PC-9 (cell line): Measurements from ENCODE around the gene JSRP1. TPM values are rescaled to one million over a fixed set of nuclear protein-coding genes. Genes with fewer than 3 reads are reported as not detected.

Source experiments
- BruUV-seq: library from RNA; stranded (reverse); fragments of 400-500 nt; replicated peaks from 2 replicates; lab custom pipeline; 2021; lab: Mats Ljungman, UMichigan
- CTCF ChIA-PET: fragments of 300-600 bp; sonication (Branson Sonifier 250); formaldehyde crosslinking; loops from one replicate; lab custom pipeline; 2022; ENCODE audit warnings: antibody characterized with exemption; lab: Charles Lee
- POLR2A ChIA-PET: fragments of 300-600 bp; sonication (Branson Sonifier 250); formaldehyde crosslinking; loops from one replicate; lab custom pipeline; 2022; ENCODE audit warnings: antibody characterized with exemption; ENCODE audit not compliant: unreplicated experiment; lab: Charles Lee
- DNase-seq, 2 experiments: peaks; one replicate each; pipeline versions ENCODE4 v3.0.0 to v3.0.0-alpha.2; 2015 to 2022; ENCODE audit warnings: mixed read lengths in 1 of 2
- H2AFZ ChIP-seq: fragments of 200-600 bp; sonication (generic); 2 replicates; pipeline ENCODE4 v1.8.1; 2017; ENCODE audit warnings: antibody characterized with exemption
- H3F3A ChIP-seq: fragments of 200-600 bp; sonication (generic); 2 replicates; pipeline ENCODE4 v1.8.1; 2017; ENCODE audit warnings: antibody characterized with exemption, mild to moderate bottlenecking, low read depth; ENCODE audit not compliant: insufficient read depth
- H3K27ac ChIP-seq: fragments of 200-600 bp; sonication (generic); 2 replicates; pipeline ENCODE4 v1.6.1; 2016; ENCODE audit warnings: mixed run types
- H3K27me3 ChIP-seq: fragments of 200-600 bp; sonication (generic); 2 replicates; pipeline ENCODE4 v1.6.1; 2016; ENCODE audit warnings: low read depth, mixed run types; ENCODE audit not compliant: insufficient read depth
- H3K36me3 ChIP-seq: fragments of 200-600 bp; sonication (generic); 2 replicates; pipeline ENCODE4 v1.6.1; 2016; ENCODE audit warnings: low read depth, mixed run types
- H3K4me1 ChIP-seq: fragments of 200-600 bp; sonication (generic); replicated peaks from 2 replicates; pipeline ENCODE4 v1.6.1; 2016; ENCODE audit warnings: mixed run types; ENCODE audit not compliant: insufficient read depth
- H3K4me2 ChIP-seq: fragments of 200-600 bp; sonication (generic); 2 replicates; pipeline ENCODE4 v1.6.1; 2017; ENCODE audit warnings: mixed run types
- H3K4me3 ChIP-seq: fragments of 200-600 bp; sonication (generic); 2 replicates; pipeline ENCODE4 v1.6.1; 2016; ENCODE audit warnings: mixed run types
- H3K79me2 ChIP-seq: fragments of 200-600 bp; sonication (generic); 2 replicates; pipeline ENCODE4 v1.6.1; 2017; ENCODE audit warnings: low read depth, mixed run types
- H3K9me2 ChIP-seq: fragments of 200-600 bp; sonication (generic); 2 replicates; pipeline ENCODE4 v1.8.1; 2017; ENCODE audit warnings: mild to moderate bottlenecking; ENCODE audit not compliant: insufficient read depth
- H3K9me3 ChIP-seq: fragments of 200-600 bp; sonication (generic); 2 replicates; pipeline ENCODE4 v1.8.1; 2016; ENCODE audit warnings: low read depth; ENCODE audit not compliant: insufficient read depth
- H4K20me1 ChIP-seq: fragments of 200-600 bp; sonication (generic); 2 replicates; pipeline ENCODE4 v1.8.1; 2017; ENCODE audit not compliant: insufficient read depth
- EZH2 ChIP-seq: fragments of 200-600 bp; sonication (generic); IDR thresholded peaks from 2 replicates; pipeline ENCODE4 v1.8.0; 2017; ENCODE audit warnings: antibody characterized with exemption, low read depth
- intact Hi-C: fragments of 100-400 bp; cut with micrococcal nuclease; formaldehyde crosslinking; loops from one replicate; pipeline ENCODE4 v1.10.0; 2022; ENCODE audit not compliant: unreplicated experiment
- total RNA-seq: library from RNA; stranded (reverse); gene quantifications from 2 replicates; pipeline ENCODE4 v1.2.3, GENCODE V29; 2021
- TF ChIP-seq, protein P1 (sequence below): fragments of 200-600 bp; sonication (generic); conservative IDR thresholded peaks from 2 replicates; pipeline ENCODE4 v1.6.1; 2017; ENCODE audit warnings: mixed run types, antibody characterized with exemption, mild to moderate bottlenecking, moderate library complexity

The JSRP1 gene
- total RNA-seq, 1 experiment from 2014 or later: 1.1 TPM

DNA sequence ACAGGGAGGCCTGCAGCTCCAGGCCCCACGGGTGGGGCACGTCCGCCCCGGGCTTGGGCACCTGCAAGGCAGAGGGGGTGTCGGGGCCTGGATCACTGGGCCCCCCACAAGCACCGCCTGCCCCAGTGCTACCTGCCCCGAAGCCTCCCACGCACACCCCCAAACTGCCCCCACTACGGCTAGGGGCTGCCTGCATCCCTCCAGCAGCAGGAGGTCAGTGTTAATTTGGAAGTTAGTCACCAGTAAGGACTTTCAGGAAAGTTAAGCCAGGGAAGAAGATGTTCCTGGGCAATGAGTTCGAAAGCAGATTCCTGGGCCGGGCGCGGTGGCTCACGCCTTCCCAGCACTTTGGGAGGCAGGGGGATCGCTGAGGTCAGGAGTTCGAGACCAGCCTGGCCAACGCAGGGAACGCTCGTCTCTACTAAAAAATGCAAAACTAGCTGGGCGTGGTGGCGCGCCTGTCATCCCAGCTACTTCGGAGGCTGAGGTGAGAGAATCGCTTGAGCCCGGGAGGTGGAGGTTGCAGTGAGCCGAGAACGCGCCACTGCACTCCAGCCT lies 20.3 kb upstream of the JSRP1 start:
- intact Hi-C loops: no loop called here
- H2AFZ ChIP-seq: no peak overlapping the region

DNA sequence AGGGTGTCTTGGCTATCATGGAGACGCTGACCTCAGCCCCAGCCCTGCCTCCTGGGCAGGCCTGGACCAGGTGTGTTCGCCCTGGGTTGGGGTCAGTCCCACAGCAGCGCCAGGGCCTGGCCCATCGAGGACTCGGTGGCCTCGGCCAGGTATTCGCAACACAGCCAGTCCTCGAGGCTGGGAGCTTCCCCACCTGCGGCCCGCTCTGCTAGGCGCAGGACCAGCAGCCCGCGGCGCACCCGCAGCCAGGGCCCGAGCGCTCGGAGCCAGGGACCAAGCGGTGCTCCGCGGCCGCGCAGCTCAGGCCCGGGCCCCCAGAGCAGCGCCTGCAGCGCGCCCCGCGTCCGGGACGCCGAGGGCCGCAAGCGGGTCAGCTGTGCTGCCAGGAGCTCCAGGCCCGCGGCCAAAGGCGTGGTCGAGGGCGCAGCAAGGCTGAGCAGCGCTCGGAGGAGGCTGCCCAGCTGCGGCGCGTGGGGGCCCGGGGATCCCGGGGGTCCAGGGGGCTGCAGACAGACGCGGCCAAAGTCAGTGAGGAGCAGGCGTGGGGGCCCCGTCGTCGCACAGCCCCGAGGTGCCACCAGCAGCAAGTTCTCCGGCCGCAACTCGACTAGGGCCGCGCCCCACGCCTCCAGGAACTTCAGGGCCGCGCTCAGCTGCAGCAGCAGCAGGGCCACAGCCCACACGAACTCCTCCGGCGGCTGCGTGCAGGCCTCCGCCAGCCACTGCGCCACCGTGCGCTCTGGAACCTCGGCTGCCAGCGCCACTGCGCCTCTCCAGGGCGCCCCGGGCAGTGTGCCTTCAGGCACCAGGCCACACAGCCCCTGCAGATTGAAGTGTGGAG lies 19.6 kb upstream of the JSRP1 start:
- H3F3A ChIP-seq: peaks cover 32% of the 10 kb centered on the region
- H3K9me3 ChIP-seq: no peaks in the 10 kb centered on the region
- H3K27me3 ChIP-seq: no peaks in the 10 kb centered on the region
- no peak overlapping the region for H3K4me2 ChIP-seq
- H3K79me2 ChIP-seq: peaks cover 36% of the 10 kb centered on the region
- H3K4me3 ChIP-seq: no peak overlapping the region
- H2AFZ ChIP-seq: no peak overlapping the region
- no TSS peak for BruUV-seq
- ChIA-PET CTCF (no interaction called here), POLR2A (interaction anchor here (0.7 kb wide), 1 partner anchor 40 kb away, joined by 4 read pairs; no protein-coding TSS in a partner anchor)
- peaks cover 15% of the 10 kb centered on the region; the same call in 1 of the 2 replicates for H3K4me1 ChIP-seq
- intact Hi-C loops: no loop called here
- DNase-seq: no peak
- H4K20me1 ChIP-seq: peaks cover 37% of the 10 kb centered on the region
- TF ChIP-seq EZH2: no peak
- H3K27ac ChIP-seq: no peak overlapping the region
- peaks cover 6% of the 10 kb centered on the region; the same call in 1 of the 2 replicates for H3K36me3 ChIP-seq
- no peaks in the 10 kb centered on the region for H3K9me2 ChIP-seq

More for the DNA sequence above, 20.3 kb upstream of the JSRP1 start:
- H3K4me3 ChIP-seq: no peak overlapping the region
- peaks cover 31% of the 10 kb centered on the region for H4K20me1 ChIP-seq
- H3K9me3 ChIP-seq: no peaks in the 10 kb centered on the region
- no peak overlapping the region for H3K27ac ChIP-seq
- H3K9me2 ChIP-seq: no peaks in the 10 kb centered on the region
- TF ChIP-seq, protein P1, sequence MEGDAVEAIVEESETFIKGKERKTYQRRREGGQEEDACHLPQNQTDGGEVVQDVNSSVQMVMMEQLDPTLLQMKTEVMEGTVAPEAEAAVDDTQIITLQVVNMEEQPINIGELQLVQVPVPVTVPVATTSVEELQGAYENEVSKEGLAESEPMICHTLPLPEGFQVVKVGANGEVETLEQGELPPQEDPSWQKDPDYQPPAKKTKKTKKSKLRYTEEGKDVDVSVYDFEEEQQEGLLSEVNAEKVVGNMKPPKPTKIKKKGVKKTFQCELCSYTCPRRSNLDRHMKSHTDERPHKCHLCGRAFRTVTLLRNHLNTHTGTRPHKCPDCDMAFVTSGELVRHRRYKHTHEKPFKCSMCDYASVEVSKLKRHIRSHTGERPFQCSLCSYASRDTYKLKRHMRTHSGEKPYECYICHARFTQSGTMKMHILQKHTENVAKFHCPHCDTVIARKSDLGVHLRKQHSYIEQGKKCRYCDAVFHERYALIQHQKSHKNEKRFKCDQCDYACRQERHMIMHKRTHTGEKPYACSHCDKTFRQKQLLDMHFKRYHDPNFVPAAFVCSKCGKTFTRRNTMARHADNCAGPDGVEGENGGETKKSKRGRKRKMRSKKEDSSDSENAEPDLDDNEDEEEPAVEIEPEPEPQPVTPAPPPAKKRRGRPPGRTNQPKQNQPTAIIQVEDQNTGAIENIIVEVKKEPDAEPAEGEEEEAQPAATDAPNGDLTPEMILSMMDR: no peak
- no peak for TF ChIP-seq EZH2
- POLR2A ChIA-PET: no interaction called here
- no peaks in the 10 kb centered on the region for H3K27me3 ChIP-seq
- no peak overlapping the region for H3K4me2 ChIP-seq
- H3K79me2 ChIP-seq: peaks cover 29% of the 10 kb centered on the region
- peaks cover 3% of the 10 kb centered on the region; the same call in 1 of the 2 replicates for H3K36me3 ChIP-seq
- CTCF ChIA-PET: interaction anchor here (0.6 kb wide), 1 partner anchor 380 kb away, joined by 8 read pairs; no protein-coding TSS in a partner anchor
- peaks cover 26% of the 10 kb centered on the region for H3F3A ChIP-seq
- H3K4me1 ChIP-seq: peaks cover 15% of the 10 kb centered on the region; the same call in 1 of the 2 replicates
- DNase-seq: no peak
- no TSS peak for BruUV-seq

DNA sequence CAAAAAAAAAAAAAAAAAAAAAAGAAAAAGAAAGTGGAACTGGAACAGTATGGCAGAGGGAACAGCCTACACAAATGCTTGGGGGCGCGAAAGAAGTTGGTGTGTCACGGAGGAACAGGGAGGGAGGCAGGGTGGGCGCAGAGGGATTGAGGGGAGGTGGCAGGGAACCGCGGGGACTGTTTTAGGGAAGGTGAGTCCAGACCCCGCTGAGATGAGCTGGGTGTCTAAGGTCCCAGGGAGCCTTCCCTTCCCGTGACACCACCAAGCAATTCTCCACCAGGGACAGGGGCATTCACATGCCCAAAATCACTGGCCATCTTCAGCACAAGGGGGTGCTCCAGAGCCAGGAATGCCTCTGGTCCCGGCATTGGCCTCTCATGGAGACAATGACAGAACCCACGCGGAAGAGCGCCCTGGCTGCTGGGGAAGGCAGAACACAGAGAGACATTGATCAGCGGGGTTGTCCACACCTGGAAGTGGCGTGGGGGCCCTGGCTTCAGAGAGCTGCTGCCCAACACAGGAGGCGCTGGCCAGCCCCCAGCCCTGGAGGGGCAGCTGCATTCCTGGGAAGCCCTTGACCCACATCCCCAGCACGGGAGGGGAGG lies 18.8 kb upstream of the JSRP1 start:
- no peaks in the 10 kb centered on the region for H3K27me3 ChIP-seq
- TF ChIP-seq, protein P1: peak; percentile 49
- TF ChIP-seq EZH2: no peak
- no peak overlapping the region for H3K4me2 ChIP-seq
- H3K27ac ChIP-seq: no peak overlapping the region
- H3K36me3 ChIP-seq: peaks cover 6% of the 10 kb centered on the region; the same call in 1 of the 2 replicates
- ChIA-PET CTCF (no interaction called here), POLR2A (interaction anchor here (0.6 to 0.7 kb wide), 2 partner anchors 7 to 41 kb away, joined by 4 to 6 read pairs; no protein-coding TSS in a partner anchor)
- peaks cover 15% of the 10 kb centered on the region; the same call in 1 of the 2 replicates for H3K4me1 ChIP-seq
- peaks cover 32% of the 10 kb centered on the region for H3F3A ChIP-seq
- H3K9me2 ChIP-seq: no peaks in the 10 kb centered on the region
- no peak for DNase-seq
- no TSS peak for BruUV-seq
- peaks cover 37% of the 10 kb centered on the region for H4K20me1 ChIP-seq
- no peak overlapping the region for H3K4me3 ChIP-seq
- H3K9me3 ChIP-seq: no peaks in the 10 kb centered on the region
- H3K79me2 ChIP-seq: peaks cover 43% of the 10 kb centered on the region
- intact Hi-C loops: no loop called here
- no peak overlapping the region for H2AFZ ChIP-seq
